ENCODE measurements around the gene ROGDI.

The ROGDI gene

DNA sequence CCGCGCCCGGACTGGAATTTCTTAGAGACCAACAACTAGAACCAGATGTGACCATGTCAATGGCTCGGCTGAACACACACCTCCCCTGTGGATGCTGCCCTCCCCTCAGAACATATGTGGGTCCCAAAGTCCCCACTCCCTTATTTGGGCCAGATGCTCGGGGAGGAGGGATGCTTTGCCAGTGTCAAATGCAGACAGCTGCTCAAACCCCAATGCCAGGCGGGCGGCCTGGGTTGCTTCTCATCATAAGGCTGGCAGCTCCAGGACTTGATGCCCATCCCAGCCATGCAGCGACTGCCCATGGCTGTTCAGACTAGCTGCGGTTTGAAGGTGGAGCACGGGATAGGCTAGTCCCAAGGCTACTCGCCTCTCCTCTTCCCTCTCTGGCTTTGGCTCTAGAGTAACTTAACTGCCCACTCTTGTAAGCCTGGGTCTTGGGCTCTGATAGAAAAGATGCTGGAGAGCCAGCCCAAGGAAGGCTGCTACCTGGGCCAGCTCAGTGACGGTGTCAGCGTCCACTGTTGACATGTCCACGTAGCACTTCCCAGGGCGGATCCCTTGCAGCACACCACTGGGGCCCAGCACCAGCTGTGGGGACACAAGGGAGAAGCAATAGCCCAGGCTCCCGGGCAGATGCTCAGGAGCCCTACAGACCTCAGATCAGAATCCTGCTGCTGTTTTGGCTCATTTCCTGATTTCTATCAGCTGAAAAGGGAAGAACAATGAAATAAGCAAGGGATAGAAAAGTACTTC is 11.0 kb upstream of the ROGDI start:
- DNase-seq = no peak

DNA sequence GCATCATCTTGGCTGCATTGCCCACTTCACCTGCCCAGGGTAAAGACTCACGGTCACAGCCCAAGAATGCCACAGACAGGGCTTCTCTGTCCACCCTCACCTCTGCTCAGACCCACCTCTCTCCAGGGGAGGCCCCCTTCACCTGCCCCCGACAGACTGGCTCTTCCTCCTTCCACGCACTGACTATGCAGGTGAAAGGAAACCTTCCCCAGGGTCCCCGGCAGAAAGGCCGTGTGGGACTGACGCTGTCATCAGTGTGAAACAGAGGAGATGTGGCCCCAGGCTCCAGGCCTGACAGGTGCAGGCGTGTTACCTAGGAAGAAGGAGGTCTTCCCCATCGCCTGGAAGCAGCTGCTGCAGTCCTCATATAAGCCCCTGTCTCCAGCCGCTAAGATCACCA is 9.3 kb upstream of the ROGDI start:
- no peak for DNase-seq

DNA sequence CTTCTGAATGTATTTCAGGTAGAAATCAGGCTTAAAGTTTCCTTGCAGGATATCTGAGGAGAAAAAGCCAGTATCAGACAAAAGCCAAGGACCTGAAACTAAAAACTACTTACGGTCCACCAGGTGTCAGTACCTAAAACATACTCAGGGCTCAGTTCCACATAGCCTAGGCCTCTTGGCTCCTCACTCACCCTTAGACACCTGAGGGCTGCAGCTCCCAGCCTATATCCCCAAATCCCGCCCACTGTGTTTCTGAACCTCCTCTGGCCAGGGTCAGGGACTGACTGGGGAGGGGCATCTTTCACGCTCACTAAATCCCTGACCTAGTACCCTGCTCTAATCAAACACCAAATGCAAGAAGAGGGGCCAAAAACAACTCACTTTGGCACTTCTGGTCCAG is 8.8 kb upstream of the ROGDI start:
- DNase-seq = no peak

DNA sequence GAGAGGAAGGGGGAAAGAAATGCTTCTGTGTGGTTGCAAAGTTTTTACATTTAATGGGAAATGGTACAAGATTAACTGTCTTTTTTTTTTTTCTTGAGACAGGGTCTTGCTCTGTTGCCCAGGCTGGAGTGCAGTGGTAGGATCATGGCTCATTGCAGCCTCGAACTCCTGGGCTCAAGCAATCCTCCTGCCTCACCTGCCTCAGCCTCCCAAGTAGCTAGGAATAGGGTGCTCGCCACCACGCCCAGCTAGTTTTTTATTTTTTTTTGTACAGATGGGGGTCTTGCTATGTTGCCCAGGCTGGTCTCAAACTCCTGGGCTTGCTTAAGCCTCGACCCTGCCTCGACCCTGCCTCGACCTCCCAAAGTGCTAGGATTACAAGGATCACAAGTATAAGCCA is 3.8 kb upstream of the ROGDI start:
- no peak for DNase-seq

DNA sequence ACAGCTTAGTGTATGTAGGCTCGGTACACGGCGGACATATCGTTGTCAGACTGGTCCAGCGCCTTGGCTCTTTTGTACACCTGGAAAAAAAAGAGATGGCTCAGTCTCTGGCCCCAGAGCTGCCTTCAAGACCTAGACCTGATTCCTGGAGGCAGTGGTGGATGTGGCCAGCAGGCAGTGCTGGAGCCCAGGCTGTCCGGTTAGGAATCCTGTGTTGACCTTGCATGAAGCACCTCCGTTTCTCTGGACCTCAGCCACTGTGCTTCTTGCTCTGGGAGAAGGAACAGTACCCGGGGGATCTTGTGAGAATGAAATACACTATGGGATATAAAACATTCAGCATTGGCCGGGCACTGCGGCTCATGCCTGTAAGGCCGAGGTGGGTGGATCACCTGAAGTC is 2.8 kb upstream of the ROGDI start:
- DNase-seq = no peak

DNA sequence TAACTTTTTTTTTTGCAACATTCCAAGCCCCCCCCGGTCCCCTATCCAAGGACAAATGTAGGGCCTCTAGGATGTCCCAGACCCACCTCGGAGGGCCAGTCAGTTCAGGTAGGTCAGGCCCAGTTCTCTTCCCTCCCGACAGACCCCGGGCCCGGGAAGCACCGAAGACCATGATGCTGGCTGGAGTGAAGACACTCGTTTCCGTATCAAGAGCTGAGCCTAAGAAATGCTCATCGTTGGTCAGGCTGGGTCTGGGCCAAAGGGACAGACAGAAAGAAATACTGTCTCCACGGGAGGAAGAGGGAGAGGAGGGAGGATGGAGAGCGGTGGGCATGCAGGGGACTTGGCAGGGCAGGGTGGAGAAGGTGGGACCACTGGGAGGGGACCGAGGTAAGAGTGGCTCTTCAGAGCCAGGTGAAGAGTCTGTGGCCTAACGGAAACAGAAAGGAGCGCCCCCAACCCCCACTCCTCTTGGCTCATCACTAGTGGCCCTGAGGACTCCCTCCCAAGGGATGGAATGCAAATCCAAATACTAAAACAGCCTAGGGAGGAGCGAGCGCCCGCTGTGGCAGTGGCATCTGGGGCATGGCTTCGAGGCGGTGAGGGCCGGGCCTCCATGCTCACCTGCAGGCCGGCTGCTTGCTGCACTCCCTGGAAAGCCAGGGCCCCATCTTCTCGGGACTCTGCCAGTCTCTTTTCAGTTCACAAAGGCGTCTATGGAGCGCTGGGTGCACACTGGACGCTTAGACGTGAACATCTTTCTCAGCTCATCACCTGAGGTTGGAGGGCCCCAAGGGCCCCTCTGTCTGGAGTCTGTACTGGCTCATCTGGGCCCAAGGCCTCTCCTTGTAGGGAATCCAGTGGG is 1.7 kb upstream of the ROGDI start:
- no peak for DNase-seq

DNA sequence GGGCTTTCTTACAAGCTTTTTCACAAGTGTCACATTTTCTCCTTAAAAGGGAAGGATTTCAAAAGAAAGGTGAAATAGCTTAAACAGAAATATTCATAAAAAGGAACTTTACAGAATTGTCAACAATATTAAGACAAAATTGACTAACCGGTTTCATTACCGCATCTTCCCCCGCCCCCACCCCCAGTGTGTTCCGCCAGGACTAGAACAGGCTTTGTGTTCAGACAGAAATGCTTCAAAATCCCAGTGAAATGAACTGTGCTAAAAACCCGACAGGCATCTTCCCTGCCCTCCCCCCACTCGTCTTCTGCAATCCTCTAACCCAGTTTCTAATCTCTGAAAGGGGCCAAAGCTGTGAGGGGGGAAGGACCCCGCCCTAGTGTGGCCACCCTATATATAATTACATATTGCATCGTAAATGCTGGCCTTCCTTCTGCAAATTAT is 990 bp upstream of the ROGDI start:
- DNase-seq = peak; percentile 32

DNA sequence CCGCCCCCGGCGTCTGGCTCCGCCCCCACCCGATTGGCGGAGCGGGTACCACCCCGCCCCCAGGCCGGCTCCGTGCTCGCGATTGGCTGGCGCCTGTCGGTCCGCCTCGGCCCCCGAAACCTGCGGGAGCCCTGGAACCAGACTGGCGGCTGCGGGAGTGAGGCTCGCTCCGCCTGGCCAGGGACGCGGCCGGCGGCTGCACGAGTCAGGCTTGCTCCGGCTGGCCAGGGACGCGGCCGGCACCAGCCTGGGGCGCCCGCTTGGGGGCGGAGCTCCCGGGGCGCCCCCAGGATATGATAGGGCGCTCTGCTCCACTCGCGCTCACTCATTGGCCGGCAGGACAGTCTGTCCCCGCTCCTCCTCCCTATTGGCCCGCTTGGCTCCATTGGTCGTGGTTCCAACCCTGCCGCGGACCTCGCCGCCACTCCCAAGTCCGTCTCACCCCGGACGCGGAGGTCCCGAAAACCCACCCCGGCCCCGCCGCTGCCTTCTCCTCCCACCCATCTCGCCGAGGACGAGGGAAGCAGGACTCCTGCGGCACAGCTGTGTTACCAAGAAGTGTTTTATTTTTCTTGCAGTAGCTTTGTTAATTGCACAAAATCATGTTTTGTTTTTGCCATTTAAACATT is 340 bp upstream of the ROGDI start:
- peak; percentile 97 for DNase-seq

DNA sequence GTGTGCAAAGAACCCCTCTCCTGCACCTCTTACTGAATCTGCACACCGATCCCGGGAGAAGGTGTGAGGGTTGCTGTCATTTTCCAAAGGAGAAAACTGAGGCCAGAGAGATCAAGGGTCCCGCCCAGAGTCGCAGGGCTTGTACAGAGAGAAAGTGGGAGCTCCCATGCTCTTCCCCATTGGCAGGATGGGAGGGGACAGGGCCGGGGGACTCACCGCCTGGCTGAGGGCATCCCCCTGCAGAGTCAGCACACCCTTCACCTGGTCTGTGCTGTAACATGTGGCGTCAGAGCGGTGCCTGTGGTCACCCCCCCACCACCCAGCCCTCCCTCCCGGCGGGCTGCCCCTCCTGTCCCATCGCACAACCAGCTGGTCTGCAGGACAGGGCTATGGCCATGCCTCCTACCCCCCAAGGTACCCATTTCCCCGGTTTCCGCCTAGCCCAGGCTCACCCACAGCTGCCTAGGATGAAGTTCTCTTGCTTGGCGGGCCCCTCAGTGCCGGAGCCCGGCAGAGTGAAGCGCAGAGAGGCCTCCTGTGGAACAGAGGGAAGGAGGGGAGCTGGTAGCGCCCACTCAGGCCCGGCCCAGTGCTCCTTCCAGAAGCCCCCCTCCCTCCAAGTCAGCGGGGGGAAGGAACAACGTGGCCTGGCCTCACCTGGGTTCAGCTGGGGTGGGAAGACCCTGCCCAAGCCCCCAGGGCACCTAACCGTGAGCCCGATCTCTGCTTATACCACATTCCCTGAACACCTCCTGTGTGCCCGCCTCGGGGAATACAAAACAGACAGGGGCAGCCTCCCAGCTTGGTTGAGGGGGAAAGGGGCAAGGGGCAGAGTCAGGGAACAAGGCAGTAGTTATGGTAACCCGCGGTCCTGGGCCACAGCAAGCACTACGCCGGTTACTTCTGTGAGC is 1.1 kb downstream of the ROGDI start:
- DNase-seq = no peak

DNA sequence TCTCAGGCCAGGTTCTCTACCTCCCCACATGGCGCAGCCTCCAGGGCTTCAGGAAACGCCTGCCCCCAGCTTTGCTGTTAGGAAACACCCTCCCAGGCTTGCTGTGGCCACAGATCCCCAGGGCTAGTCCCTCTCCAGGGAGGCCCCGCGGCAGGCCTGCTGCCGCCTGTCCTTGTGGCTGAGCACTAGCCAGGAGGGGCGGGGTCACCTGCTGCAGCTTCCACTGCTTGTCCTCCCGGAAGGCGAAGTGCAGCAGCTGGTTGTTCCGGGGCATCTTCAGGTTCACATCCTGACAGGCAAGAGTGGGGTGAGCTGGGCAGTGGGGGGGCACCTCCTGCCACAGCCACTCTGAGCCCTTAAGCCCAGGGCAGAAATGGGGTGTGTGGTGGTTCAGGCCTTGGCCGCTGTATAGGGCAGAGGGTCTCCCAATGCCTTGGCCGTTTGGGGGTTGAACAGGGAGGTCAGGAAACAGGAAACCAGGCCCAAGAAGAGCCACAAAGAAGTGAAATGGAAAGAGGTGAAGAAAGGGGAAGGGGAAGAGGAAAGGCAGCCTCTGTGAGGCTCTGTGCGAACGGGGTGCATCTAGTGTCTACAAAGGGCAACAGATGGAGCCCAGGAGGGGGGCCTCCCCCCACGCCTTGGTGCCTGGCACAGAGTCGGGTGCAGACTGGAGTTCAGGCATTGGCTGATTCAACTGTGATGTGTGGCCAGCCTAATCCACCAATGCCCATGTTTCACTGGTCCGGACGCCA is 2.0 kb downstream of the ROGDI start:
- DNase-seq = peak; percentile 83

DNA sequence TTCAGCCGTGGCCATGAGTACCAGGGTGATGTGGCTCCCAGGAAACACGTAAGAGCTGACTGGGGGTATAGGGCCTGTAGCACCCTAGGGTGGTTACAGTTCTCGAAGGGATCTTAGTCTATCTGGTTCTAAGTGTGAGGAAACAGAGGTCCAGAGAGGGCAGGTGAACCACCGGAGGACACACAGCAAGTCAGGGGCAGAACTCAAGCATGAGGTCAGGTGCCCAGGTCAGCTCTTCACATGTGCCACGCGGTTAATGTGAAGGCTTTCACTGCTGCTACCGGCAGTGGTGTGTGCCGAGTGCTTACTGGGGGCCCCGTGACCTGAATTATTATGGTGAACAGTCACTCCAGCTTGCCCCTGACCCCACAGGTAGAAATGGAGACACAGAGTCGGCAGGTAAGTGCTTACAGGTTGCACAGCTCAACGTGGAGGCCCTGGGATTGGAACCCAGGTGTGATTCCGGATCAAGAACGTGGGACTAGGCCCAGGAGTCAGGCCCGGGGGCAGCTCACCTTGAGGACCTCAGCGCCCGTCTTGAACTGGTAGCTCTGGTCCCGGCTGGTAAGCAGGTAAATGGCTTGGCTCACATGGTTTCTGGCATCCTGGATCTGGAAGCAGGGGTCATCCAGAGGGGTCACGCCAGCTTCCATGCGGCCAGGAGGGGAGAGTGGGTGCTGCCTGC is 3.1 kb downstream of the ROGDI start:
- DNase-seq = no peak

DNA sequence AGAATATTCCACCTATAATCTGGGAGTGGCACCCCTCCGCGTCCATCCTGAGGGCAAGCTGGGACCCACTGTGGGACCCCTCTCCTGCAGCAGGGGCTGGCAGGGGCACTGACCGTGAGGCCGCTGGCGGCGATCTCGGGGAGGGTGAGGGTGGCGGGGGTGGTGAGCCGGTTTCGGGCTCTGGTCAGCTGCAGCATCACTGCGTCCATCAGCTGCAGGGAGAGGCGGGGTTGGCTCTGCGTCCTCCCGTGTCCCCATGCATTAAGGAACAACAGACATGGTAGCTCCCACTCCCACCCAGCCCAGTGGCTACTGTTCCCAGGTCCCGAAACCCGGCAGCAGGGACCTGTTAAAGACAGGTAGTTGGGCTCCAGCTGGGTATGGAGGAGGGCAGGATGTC is 4.0 kb downstream of the ROGDI start:
- DNase-seq = no peak

DNA sequence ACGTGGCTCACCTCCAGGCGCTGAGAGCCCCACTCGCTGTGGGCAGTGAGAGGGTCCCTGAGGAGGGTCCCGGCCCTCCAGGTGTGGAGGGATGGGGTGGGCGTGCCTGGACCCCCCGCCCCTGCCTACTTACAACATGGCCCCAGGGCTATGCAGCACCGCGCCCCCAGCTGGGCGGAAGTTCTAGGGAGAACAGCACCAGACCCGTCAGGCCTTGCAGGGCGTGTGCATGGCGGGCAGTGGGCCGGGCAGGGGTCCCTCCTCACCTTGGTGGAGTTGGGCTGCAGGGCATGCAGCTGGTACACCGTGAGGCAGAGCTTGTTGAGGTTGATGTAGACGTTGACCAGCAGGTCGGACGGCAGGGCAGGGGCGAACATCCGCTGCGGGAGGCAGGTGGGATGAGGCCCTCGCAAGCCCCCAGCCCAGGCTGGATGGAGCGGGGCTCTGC is 4.6 kb downstream of the ROGDI start:
- DNase-seq = no peak

DNA sequence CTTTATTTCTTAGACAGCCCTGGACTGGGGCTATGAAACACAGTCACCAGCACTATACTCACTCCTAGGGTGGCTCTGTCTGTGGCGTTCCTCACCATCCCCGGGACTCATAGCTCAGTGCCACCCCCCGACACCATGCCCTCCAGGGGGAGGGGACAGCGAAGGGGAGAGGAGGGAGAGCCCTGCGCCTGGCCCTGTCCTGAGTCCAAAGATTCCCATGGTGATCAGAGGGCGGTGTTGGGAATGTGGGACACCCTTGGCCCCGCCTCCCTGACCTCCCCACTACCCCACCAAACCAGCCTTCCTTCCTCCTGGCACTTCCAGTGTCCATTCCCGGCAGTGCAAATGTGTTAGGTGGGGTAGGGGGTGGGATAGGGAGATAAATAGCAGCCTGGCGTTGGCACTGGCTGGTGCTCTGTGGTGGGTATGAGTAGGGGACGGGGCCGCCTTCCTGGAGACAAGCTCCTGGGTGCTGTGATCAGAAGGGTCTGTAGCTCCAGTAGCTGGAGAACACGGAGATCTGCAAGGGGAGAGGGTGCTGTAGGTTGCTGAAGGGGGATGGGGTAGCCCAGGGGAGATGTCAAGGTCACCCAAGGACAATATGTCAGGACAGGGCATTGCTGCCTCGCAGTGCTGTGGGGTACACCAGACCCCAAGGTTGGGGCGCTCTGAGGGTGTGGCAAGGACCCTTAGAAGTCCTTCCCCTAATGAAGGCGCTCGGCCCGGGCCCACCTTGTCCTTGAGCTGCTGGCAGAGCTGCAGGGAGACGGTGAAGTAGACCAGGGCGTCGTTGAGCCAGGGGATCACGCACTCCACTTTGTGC is 5.2 kb downstream of the ROGDI start:
- no peak for DNase-seq

DNA sequence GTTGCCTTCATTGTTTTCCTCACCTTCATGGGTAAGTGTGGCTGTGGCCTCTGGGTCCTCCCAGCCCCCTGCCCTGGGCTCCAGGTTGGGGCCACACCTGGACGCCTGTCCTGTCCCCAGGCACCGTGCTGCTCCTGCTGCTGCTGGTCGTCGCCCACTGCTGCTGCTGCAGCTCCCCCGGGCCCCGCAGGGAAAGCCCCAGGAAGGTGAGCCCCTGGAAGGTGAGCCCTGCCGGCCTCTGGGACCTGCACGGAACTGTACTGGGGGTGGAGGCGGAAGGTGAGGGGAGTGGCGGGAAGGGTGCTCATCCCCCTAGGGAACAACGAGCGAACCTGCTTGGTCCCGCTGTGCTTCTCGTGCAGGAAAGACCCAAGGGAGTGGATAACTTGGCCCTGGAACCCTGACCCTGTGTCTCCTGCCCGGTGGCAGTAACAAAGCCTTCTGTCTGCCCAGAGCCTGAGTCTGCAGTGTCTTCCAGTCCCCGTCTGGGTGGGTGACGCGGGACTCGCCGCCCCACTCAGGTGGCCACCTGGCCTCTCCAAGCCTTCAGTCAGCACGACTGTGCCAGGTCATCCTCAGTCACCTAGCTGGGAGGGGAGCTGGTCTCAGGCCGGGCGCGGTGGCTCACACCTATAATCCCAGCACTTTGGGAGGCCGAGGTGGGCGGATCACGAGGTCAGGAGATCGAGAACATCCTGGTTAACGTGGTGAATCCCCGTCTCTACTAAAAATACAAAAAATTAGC is 6.4 kb downstream of the ROGDI start:
- no peak for DNase-seq

DNA sequence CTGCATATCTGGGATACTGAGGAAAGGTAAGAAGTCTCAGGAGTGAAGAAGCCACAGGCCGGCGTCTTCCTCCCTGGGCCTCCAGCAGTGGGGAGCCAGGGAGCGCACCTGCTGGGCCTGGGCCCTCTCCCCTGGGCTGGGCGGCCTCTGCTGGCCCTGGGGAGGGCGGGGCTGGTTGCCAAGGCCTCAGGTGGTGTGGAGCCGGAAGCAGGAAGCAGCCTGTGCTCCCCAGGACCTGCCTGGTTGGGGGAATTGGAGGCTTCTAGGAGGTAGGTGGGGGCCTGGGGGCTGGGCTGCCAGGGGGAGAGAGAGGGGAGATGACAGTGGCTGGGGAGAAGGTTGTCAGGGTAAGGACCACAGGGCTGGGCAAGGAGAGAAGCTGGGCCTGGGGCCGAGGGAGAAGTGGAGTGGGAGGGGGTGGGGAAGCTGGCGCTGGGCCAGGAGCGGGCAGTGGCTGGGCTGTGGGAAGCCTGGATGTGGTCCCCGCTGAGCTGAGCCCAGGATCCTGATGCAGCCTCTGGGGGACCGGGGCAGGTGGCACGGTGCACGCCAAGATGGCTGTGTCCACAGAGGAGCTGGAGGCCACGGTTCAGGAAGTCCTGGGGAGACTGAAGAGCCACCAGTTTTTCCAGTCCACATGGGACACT is 7.1 kb downstream of the ROGDI start, which contains the start of gene SMIM22:
Gene SMIM22, plus strand, starts transcription at position 189 of the 647 bp plus-strand sequence. Its CDS starts 366 bp downstream, at position 555.
- DNase-seq = no peak

DNA sequence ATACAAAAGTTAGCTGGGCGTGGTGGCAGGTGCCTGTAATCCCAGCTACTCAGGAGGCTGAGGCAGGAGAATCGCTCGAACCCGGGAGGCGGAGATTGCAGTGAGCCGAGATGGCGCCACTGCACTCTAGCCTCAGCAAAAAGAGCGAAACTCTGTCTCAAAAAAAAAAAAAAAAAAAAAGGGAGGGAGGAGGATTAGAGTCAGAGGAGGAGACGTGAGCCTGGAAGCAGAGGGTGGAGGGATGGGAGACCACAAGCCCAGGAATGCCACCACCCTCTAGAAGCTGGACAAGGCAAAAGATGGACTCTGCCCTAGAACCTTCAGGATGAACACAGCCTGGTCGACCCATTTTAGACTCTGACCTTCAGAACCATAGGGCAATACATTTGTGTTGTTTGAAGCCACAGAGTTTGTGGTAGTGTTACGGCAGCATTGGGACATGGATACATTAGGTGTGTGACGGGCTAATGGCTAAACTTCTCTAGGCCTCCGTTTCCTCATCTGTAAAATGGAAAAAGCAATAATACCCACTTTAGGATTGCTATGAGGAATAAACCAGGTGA is 9.4 kb downstream of the ROGDI start:
- no peak for DNase-seq

DNA sequence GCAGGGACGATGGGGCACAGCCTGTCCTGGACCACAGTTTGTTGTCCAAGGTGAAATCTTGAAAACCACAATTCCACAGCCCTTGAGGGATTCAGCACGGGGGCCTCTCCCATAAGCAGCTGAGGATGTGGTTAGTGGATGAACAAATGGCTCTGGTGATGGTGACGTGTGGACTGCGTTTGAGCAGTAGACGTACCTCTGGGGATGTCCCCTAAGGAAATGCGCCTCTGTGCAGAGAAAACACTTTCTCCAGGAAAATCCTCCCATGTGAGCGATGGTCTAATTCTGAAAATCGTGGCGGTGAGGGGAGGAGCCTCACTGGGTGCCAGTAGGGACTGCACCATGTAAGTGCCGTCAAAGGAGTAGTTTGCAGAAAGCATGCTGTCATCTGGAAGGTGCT is 11.6 kb downstream of the ROGDI start:
- no peak for DNase-seq

DNA sequence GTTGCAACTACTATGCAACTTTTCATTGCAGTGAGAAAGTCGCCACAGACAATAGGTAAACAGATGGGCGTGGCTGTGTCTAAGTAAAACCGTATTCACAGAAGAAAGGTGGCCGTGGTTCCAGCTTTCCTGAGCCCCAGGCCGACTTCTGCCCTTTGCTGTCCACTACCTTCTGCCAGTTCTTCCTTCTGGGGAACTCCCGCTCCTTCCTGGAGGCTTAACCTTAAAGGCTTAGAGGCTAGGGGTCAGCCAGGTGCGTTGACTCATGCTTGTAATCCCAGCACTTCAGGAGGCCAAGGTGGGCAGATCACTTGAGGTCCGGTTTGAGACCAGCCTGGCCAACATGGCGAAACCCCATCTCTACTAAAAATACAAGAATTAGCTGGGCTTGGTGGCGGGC is 12.2 kb downstream of the ROGDI start:
- DNase-seq = no peak

All from midbrain (tissue), 1 donor.